Measurements from ENCODE around the gene NOTCH3.

DNA sequence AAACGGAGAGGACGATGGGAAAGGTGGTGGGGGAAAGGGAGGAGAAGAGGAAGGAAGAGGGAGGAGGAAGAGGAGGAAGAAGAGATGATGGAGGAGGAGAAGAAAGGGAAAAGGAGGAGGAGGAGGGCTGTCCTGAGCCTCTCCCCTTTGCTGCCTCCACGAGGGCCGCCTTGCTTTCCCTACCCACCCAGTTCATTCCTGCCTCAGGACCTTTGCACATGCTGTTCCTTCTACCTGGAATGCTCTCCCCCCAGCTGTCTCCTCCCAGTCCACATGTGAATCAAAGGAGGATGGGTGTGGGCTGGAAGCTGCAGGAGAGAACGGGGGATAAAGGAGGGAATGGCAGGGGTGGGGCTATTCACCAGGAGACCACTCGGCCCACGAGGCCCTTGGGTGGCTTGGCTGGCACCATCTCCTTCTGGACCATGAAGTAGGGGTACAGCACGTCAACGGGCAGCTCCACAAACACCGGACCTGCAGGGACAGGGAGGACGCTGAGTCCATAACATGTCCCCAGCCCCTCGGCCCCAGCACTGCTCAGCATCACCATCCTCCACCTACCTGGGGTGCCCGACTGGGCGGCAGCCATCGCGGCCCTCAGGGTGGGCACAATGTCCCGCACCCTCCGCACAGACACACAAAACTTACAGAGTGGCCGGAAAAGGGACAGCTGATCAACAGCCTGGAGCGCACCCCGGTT is 78.3 kb downstream of the NOTCH3 start:
- no peak for TF ChIP-seq CTCF (conservative IDR thresholded peaks at IDR 0.05 in 1 of 2, IDR thresholded peaks at IDR 0.05 in 1 of 2; ENCODE audit: low read depth in 1 of 2, low read length in 2 of 2)
- TF ChIP-seq EZH2 (IDR thresholded peaks at IDR 0.05; ENCODE audit: low read length, missing control alignments), result no peak
